Ascending aorta (tissue), 2 donors: ENCODE measurements around the gene ITGBL1. TPM values are rescaled to one million over a fixed set of nuclear protein-coding genes. Genes with fewer than 3 reads are reported as not detected.
A peak's percentile ranks its signal among the peaks of the same experiment; 100 is the strongest.

Experiments used
- DNase-seq, 2 donors: peaks; one replicate each; pipeline ENCODE4 v3.0.0-alpha.2; 2019; ENCODE audit warnings: low spot score in 2 of 2
- H3K27ac ChIP-seq, 2 donors: fragments of 200-600 bp; sonication (generic); one replicate each; pipeline ENCODE4 v1.5.1; 2016 to 2017; ENCODE audit warnings: mild to moderate bottlenecking in 1 of 2
- H3K27me3 ChIP-seq: fragments of 200-600 bp; sonication (generic); one replicate; pipeline ENCODE4 v1.5.1; 2017
- H3K36me3 ChIP-seq, 2 donors: fragments of 200-600 bp; sonication (generic); one replicate each; pipeline ENCODE4 v1.5.1; 2016
- H3K4me1 ChIP-seq, 2 donors: fragments of 200-600 bp; sonication (generic); one replicate each; pipeline ENCODE4 v1.5.1; 2016 to 2017; ENCODE audit warnings: mild to moderate bottlenecking in 1 of 2
- H3K4me3 ChIP-seq, 2 donors: fragments of 200-600 bp; sonication (generic); one replicate each; pipeline ENCODE4 v1.5.1; 2016 to 2017; ENCODE audit warnings: mild to moderate bottlenecking in 1 of 2
- H3K9me3 ChIP-seq, 2 donors: fragments of 200-600 bp; sonication (generic); one replicate each; pipeline ENCODE4 v1.5.1; 2016
- CTCF ChIP-seq, 3 experiments: fragments of 200-600 bp in 2 of 3; fragments of 450-650 bp in 1 of 3; sonication (generic) in 2 of 3; IDR thresholded peaks; one replicate each; pipeline ENCODE4 v1.5.1; 2016 to 2019; ENCODE audit warnings: antibody characterized with exemption in 3 of 3, mild to moderate bottlenecking in 1 of 3, moderate library complexity in 1 of 3
- intact Hi-C: fragments of 100-400 bp; cut with DNase I; formaldehyde crosslinking; loops from one replicate; pipeline ENCODE4 v1.15.1; 2023
- total RNA-seq: library from RNA; depleted of rRNA; stranded (reverse); fragments of >200 nt; gene quantifications from one replicate; pipeline ENCODE4 v1.1.0, GENCODE V29; 2016

ITGBL1 gene
- total RNA-seq, 1 donor from 2014 or later = 47.1 TPM

GRCh38 chr13:101552286-101552685 is 99.8 kb downstream of the ITGBL1 start:
- Histone ChIP-seq H3K9me3 (no peaks in the 10 kb centered on the region), H3K27me3 (no peaks in the 10 kb centered on the region), H3K27ac (peak overlapping the region; percentile 73 to 87), H3K4me1 (peaks cover 0 to 39% of the 10 kb centered on the region in 2 donors), H3K36me3 (no peaks in the 10 kb centered on the region), H3K4me3 (no peak overlapping the region)
- intact Hi-C loops = no loop called here
- no peak for TF ChIP-seq CTCF (IDR thresholded peaks at IDR 0.05)
- DNase-seq = no peak

GRCh38 chr13:101552786-101553185 is 100.3 kb downstream of the ITGBL1 start:
- Histone ChIP-seq H3K27ac (peak overlapping the region; percentile 73 to 87), H3K27me3 (no peaks in the 10 kb centered on the region), H3K36me3 (no peaks in the 10 kb centered on the region), H3K4me1 (peaks cover 0 to 37% of the 10 kb centered on the region in 2 donors), H3K4me3 (no peak overlapping the region), H3K9me3 (no peaks in the 10 kb centered on the region)
- TF ChIP-seq CTCF (IDR thresholded peaks at IDR 0.05) = no peak
- DNase-seq = no peak
- intact Hi-C loops = no loop called here

GRCh38 chr13:101554420-101555125 is 102.1 kb downstream of the ITGBL1 start:
- H3K9me3 ChIP-seq = no peaks in the 10 kb centered on the region
- no peaks in the 10 kb centered on the region for H3K27me3 ChIP-seq
- TF ChIP-seq CTCF (IDR thresholded peaks at IDR 0.05) = no peak
- H3K27ac ChIP-seq = peak overlapping the region; percentile 73 to 87
- DNase-seq = no peak
- H3K4me3 ChIP-seq = no peak overlapping the region
- H3K4me1 ChIP-seq = peaks cover 0 to 37% of the 10 kb centered on the region in 2 donors
- H3K36me3 ChIP-seq = no peaks in the 10 kb centered on the region
- intact Hi-C loops = loop anchor here (5.0 kb wide), 1 partner anchor 102 kb away; the partner anchor contains the start of gene ITGBL1

- no peaks in the 10 kb centered on the region for H3K9me3 ChIP-seq
- intact Hi-C loops = loop anchor here (5.0 kb wide), 1 partner anchor 103 kb away; the partner anchor contains the start of gene ITGBL1
- TF ChIP-seq CTCF (IDR thresholded peaks at IDR 0.05) = no peak
- no peak for DNase-seq
- H3K4me1 ChIP-seq = peaks cover 0 to 35% of the 10 kb centered on the region in 2 donors
- H3K27ac ChIP-seq = peak overlapping the region in 1 of 2 donors; percentile 68
- H3K27me3 ChIP-seq = no peaks in the 10 kb centered on the region
- H3K4me3 ChIP-seq = no peak overlapping the region
- no peaks in the 10 kb centered on the region for H3K36me3 ChIP-seq
Measured at GRCh38 chr13:101555610-101556009, 103.1 kb downstream of the ITGBL1 start.

DNA sequence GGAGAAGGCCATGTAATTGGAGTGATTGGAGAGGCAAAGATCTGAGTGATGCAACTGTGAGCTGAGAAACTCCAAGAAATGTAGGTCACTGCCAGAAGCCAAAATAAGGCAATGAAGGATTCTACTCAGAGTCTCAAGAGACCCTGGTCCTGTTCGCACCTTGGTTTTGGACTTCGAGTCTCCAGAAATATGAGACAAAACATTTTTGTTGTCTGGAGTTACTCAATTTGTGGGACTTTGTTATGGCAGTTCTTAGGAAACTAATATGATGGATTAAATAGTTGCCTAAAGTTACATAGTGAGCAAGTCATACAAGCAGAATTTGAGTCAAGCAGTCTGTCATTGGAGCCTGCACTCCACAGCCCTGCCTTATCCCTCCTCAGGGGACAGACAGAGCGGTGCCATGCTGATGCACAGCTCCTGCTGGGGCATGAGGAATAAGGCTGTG is 104.2 kb downstream of the ITGBL1 start:
- Histone ChIP-seq H3K9me3 (no peaks in the 10 kb centered on the region), H3K4me3 (no peak overlapping the region), H3K27ac (peak overlapping the region; percentile 15 to 68), H3K36me3 (no peaks in the 10 kb centered on the region), H3K4me1 (peaks cover 0 to 29% of the 10 kb centered on the region in 2 donors), H3K27me3 (no peaks in the 10 kb centered on the region)
- peak in 1 of 2 donors; percentile 72 for DNase-seq
- TF ChIP-seq CTCF (IDR thresholded peaks at IDR 0.05) = no peak
- intact Hi-C loops = loop anchor here (5.0 kb wide), 1 partner anchor 104 kb away; the partner anchor contains the start of gene ITGBL1
